Activated T-helper 2 cell treated with anti-CD3 and anti-CD28 coated beads, Interferon-gamma antibody, Interleukin-2, Interleukin-4, amounts not matched to agents 10 μg/mL and 5 μg/mL and 100 μg/mL, durations not matched to agents 14 hours and 24 hours and 36 hours (primary cell): Measurements from ENCODE around the gene SLC22A7. TPM values are rescaled to one million over a fixed set of nuclear protein-coding genes. Genes with fewer than 3 reads are reported as not detected.
"Not testable (repeated sequence)": the region's sequence is repeated elsewhere in the genome, so short reads cannot be mapped to it uniquely, and the experiment has no call there.

Source experiments
- DNase-seq: peaks from one replicate; pipeline ENCODE4 v3.0.0; 2021; ENCODE audit warnings: low spot score
- H3K27ac Mint-ChIP-seq: one replicate; pipeline ENCODE4 v1.8.0; 2021; ENCODE audit warnings: mixed read lengths
- H3K27me3 Mint-ChIP-seq: one replicate; pipeline ENCODE4 v1.8.0; 2021; ENCODE audit warnings: low read depth, mixed read lengths
- H3K36me3 Mint-ChIP-seq: one replicate; pipeline ENCODE4 v1.8.0; 2021; ENCODE audit warnings: low read depth, mixed read lengths
- H3K4me1 Mint-ChIP-seq: one replicate; pipeline ENCODE4 v1.8.0; 2021; ENCODE audit warnings: low read depth, mixed read lengths
- H3K4me3 Mint-ChIP-seq: one replicate; pipeline ENCODE4 v1.8.0; 2021; ENCODE audit warnings: low read depth, mild to moderate bottlenecking, moderate library complexity, mixed read lengths
- H3K9me3 Mint-ChIP-seq: one replicate; pipeline ENCODE4 v1.8.0; 2021; ENCODE audit warnings: mixed read lengths
- intact Hi-C: fragments of 100-400 bp; cut with micrococcal nuclease; formaldehyde crosslinking; loops from one replicate; pipeline ENCODE4 v1.15.1; 2023
- total RNA-seq: library from RNA; stranded (reverse); gene quantifications from 2 replicates; pipeline ENCODE4 v1.2.3, GENCODE V29; 2022

SLC22A7 gene
- total RNA-seq, 1 donor from 2014 or later: not detected

DNA sequence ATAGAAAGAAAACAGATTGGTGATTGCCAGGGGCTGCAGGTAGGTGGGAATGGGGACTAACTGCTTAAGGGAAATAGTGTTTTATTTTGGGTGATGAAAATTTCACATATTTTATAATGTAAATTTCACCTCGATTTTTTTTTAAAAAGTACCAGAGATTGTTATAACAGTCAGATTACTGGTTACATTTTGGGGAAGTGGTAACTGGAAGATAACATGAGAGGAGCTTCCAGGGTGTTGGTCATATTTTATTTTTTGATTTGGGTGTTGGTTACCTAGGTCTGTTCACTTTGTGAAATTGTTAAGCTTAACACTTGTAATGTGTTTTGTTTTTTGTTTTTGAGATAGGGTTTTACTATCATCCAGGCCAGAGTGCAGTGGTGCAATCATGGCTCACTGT, 27.8 kb downstream of the SLC22A7 start:
- H3K4me1 Mint-ChIP-seq: no peaks in the 10 kb centered on the region
- H3K4me3 Mint-ChIP-seq: no peak overlapping the region
- intact Hi-C loops: no loop called here
- no peak overlapping the region for H3K27ac Mint-ChIP-seq
- no peak for DNase-seq
- peaks cover 2% of the 10 kb centered on the region for H3K27me3 Mint-ChIP-seq
- H3K36me3 Mint-ChIP-seq: no peaks in the 10 kb centered on the region
- no peaks in the 10 kb centered on the region for H3K9me3 Mint-ChIP-seq

DNA sequence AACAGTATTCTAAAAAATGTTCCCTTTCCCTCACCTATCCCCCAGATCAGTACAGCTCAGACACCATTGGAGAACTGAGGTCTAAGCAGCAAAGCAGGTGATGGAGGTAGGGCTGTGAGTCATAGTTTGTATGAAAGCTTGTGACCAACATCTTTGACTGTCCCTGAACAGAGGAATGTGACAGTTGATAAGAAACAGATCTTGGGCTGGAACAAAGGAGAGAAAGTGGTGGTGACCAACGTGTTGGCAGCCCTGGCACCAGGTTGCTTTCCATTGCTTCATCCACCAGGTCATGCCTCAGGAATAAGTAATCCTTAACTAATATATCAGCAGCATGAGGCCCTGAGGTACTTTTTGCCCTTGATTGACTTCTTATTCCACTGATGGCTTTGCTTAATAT, 30.5 kb downstream of the SLC22A7 start:
- Mint-ChIP-seq H3K27me3 (peaks cover 4% of the 10 kb centered on the region), H3K4me1 (peaks cover 10% of the 10 kb centered on the region), H3K4me3 (no peak overlapping the region), H3K36me3 (no peaks in the 10 kb centered on the region), H3K27ac (no peak overlapping the region), H3K9me3 (no peaks in the 10 kb centered on the region)
- intact Hi-C loops: no loop called here
- no peak for DNase-seq

DNA sequence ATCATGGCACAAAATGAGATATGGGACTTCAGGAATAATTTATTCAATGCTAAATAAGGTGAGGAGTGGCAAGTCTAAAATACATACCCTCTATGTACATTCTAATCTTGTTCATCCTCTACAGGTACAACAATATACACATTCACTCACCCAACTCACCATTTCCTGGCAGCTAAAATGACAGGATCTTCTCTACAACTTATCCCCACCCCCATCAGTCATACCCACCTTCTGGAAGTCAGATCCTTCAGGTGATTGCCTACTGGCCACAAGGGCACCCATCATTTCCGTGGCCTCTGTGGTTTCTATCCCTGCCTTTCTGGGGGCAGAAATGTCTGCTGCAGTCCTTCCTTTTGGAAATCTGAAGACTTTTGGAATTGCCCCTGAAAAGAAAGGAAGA, 33.4 kb downstream of the SLC22A7 start:
- peaks cover 10% of the 10 kb centered on the region for H3K4me1 Mint-ChIP-seq
- H3K4me3 Mint-ChIP-seq: no peak overlapping the region
- no peak overlapping the region for H3K27ac Mint-ChIP-seq
- no peaks in the 10 kb centered on the region for H3K9me3 Mint-ChIP-seq
- peaks cover 4% of the 10 kb centered on the region for H3K27me3 Mint-ChIP-seq
- H3K36me3 Mint-ChIP-seq: no peaks in the 10 kb centered on the region
- no peak for DNase-seq
- intact Hi-C loops: no loop called here

DNA sequence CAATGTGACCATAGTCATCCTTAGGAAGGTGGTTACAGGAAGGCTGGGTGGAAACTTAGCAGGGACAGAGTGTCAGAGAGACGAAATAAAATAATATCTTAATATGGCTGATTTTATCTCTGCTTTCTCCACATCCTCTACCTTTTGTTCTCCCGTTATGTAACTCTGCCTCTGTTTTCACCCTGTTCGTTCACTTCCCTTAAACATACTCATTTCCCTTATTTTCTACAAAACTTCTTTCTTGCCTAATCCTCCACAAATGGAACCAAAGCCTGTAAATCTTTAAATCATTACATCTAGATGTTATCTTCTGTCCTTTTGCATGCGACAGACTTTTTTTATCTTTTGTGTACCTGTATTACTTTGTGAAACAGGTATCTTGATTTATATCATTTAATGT, 33.8 kb downstream of the SLC22A7 start:
- Mint-ChIP-seq H3K4me3 (no peak overlapping the region), H3K36me3 (no peaks in the 10 kb centered on the region), H3K27ac (no peak overlapping the region), H3K27me3 (peaks cover 4% of the 10 kb centered on the region), H3K4me1 (peaks cover 10% of the 10 kb centered on the region), H3K9me3 (no peaks in the 10 kb centered on the region)
- DNase-seq: no peak
- intact Hi-C loops: no loop called here

- peaks cover 4% of the 10 kb centered on the region for H3K27me3 Mint-ChIP-seq
- H3K4me1 Mint-ChIP-seq: peaks cover 17% of the 10 kb centered on the region
- intact Hi-C loops: no loop called here
- no peak overlapping the region for H3K27ac Mint-ChIP-seq
- peaks cover 4% of the 10 kb centered on the region for H3K36me3 Mint-ChIP-seq
- no peaks in the 10 kb centered on the region for H3K9me3 Mint-ChIP-seq
- no peak overlapping the region for H3K4me3 Mint-ChIP-seq
- no peak for DNase-seq
Observed at GRCh38 chr6:43334466-43335095, 36.5 kb downstream of the SLC22A7 start.

GRCh38 chr6:43335469-43335868, 37.4 kb downstream of the SLC22A7 start:
- peaks cover 4% of the 10 kb centered on the region for H3K27me3 Mint-ChIP-seq
- intact Hi-C loops: no loop called here
- no peak overlapping the region for H3K4me3 Mint-ChIP-seq
- H3K36me3 Mint-ChIP-seq: peaks cover 10% of the 10 kb centered on the region
- peaks cover 17% of the 10 kb centered on the region for H3K4me1 Mint-ChIP-seq
- DNase-seq: no peak
- no peak overlapping the region for H3K27ac Mint-ChIP-seq
- H3K9me3 Mint-ChIP-seq: no peaks in the 10 kb centered on the region

- no peak for DNase-seq
- Mint-ChIP-seq H3K4me3 (no peak overlapping the region), H3K4me1 (peaks cover 15% of the 10 kb centered on the region), H3K36me3 (peaks cover 18% of the 10 kb centered on the region), H3K27ac (no peak overlapping the region), H3K9me3 (no peaks in the 10 kb centered on the region), H3K27me3 (peaks cover 4% of the 10 kb centered on the region)
- intact Hi-C loops: no loop called here
Observed at GRCh38 chr6:43336382-43336781, 38.3 kb downstream of the SLC22A7 start.

DNA sequence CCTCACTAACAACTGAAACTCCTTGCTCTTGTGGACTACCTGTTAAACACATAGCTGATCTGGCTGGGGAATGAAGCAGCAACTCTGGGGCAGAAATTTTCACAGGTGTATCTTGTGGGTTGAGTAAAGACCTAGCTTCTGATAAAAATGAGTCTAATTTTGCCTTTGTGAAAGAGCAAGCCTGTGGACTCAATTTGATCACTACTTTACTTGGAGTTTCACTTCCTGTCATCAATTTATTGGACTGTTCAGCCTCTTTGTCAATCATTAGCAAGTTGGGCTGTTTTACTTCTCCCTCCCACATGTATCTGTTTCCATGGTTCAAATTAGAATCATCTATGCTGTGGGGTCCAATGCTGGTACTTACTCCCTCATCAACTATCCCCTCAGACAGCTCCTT, 40.2 kb downstream of the SLC22A7 start:
- Mint-ChIP-seq H3K27me3 (no peaks in the 10 kb centered on the region), H3K27ac (no peak overlapping the region)

GRCh38 chr6:43339168-43339567, 41.1 kb downstream of the SLC22A7 start:
- H3K4me1 Mint-ChIP-seq: peaks cover 7% of the 10 kb centered on the region
- no peak overlapping the region for H3K4me3 Mint-ChIP-seq
- intact Hi-C loops: no loop called here
- no peak for DNase-seq
- no peaks in the 10 kb centered on the region for H3K27me3 Mint-ChIP-seq
- H3K9me3 Mint-ChIP-seq: no peaks in the 10 kb centered on the region
- peaks cover 32% of the 10 kb centered on the region for H3K36me3 Mint-ChIP-seq
- no peak overlapping the region for H3K27ac Mint-ChIP-seq

More for the DNA sequence above, 40.2 kb downstream of the SLC22A7 start:
- DNase-seq: no peak
- H3K36me3 Mint-ChIP-seq: peaks cover 32% of the 10 kb centered on the region
- intact Hi-C loops: no loop called here
- no peak overlapping the region for H3K4me3 Mint-ChIP-seq
- H3K9me3 Mint-ChIP-seq: no peaks in the 10 kb centered on the region
- peaks cover 7% of the 10 kb centered on the region for H3K4me1 Mint-ChIP-seq

DNA sequence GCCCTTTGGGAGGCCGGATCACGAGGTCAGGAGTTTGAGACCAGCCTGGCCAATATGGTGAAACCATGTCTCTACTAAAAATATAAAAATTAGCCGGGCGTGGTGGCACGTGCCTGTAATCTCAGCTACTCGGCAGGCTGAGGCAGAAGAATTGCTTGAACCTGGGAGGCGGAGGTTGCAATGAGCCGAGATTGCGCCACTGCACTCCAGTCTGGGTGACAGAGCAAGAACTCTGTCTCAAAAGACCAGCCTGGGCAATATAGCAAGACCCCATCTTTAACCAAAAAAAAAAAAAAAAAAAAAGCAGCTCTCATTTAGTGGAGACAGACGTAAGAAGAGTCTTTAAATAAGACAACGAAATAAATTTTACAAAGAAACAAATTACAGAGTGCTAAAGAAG, 48.2 kb downstream of the SLC22A7 start:
- intact Hi-C loops, H3K27me3 Mint-ChIP-seq, H3K27ac Mint-ChIP-seq, DNase-seq, H3K9me3 Mint-ChIP-seq, H3K4me1 Mint-ChIP-seq, H3K4me3 Mint-ChIP-seq: not testable (repeated sequence)
- peaks cover 30% of the 10 kb centered on the region for H3K36me3 Mint-ChIP-seq

- Mint-ChIP-seq H3K36me3 (peaks cover 33% of the 10 kb centered on the region), H3K27me3 (no peaks in the 10 kb centered on the region), H3K4me3 (no peak overlapping the region), H3K27ac (no peak overlapping the region), H3K9me3 (no peaks in the 10 kb centered on the region), H3K4me1 (no peaks in the 10 kb centered on the region)
- intact Hi-C loops: no loop called here
- no peak for DNase-seq
Observed at GRCh38 chr6:43347021-43347420, 49.0 kb downstream of the SLC22A7 start.

- H3K27me3 Mint-ChIP-seq: no peaks in the 10 kb centered on the region
- H3K4me3 Mint-ChIP-seq: no peak overlapping the region
- H3K9me3 Mint-ChIP-seq: no peaks in the 10 kb centered on the region
- intact Hi-C loops: no loop called here
- no peak overlapping the region for H3K27ac Mint-ChIP-seq
- no peaks in the 10 kb centered on the region for H3K4me1 Mint-ChIP-seq
- peaks cover 32% of the 10 kb centered on the region for H3K36me3 Mint-ChIP-seq
- DNase-seq: no peak
Observed at GRCh38 chr6:43347444-43347843, 49.4 kb downstream of the SLC22A7 start.

GRCh38 chr6:43351951-43352350, 53.9 kb downstream of the SLC22A7 start:
- H3K9me3 Mint-ChIP-seq, H3K4me1 Mint-ChIP-seq, H3K4me3 Mint-ChIP-seq, H3K27me3 Mint-ChIP-seq, H3K27ac Mint-ChIP-seq, intact Hi-C loops, DNase-seq: not testable (repeated sequence)
- peaks cover 41% of the 10 kb centered on the region for H3K36me3 Mint-ChIP-seq
